Measurements from ENCODE around the gene LTA4H.

LTA4H gene

DNA sequence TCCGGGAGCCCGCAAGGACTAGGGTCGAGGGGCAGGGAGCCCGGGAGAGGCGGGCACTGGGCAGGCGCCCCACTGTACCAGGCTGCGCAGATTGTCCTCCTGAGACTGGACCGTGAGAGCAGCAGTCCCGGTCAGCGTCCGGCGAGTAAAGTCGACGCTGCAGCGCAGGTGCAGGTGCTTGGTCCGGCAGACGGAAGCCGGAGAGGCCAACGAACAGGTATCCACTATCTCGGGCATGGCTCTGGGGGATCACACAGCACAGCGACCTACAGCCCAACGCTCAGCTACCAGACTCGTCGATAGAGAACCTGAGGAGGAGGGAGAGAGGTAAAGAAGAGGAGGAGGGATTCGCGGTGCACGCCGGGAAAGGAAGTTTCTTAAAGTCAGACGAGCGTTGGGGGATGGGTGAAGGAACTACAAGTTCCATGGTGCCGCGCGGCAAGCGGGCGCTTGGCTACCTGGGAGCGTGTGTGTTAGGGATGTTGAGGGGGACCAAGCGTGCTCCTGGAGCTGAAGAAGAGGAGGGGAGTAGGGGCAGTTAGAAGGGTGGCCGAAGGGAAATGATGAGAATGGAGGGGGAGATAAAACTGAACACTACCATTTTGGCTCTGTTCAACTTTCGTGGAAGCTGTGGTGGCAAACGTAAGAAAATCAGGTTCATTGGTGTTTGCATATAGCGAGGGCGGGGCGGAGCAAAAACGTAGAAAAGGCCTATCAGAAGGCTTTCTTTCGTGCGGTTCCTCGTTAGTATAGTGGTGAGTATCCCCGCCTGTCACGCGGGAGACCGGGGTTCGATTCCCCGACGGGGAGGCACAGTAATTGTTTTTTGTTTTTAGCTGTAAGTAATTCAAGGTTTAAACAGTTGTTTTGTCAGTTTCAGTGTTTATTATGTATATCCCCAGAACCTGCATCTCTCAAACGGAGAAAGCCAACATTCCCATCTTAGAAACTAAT is at the start of gene LTA4H:
TSS of gene LTA4H (minus strand) at position 305 of the 954 bp plus-strand sequence. CDS start at position 237, 68 bp downstream.
- H3K4me3 ChIP-seq, result peak within 1 kb of the TSS; percentile 62
- DNase-seq (ENCODE audit: low spot score in 2 of 2), result peak; percentile 98 to 99
- H3K9me3 ChIP-seq, result no peaks in the 10 kb centered on the region
- peaks cover 3% of the 10 kb centered on the region; the same call in 1 of the 2 replicates for H3K27me3 ChIP-seq (ENCODE audit: low read depth)
- H3K4me1 ChIP-seq, result peaks cover 8% of the 10 kb centered on the region
- H3K36me3 ChIP-seq (replicated peaks), result no peaks in the 10 kb centered on the region
- in situ Hi-C loops (cut with MboI; ENCODE audit: low sequenced_read_pairs), result no loop called here

- no peaks in the 10 kb centered on the region for H3K36me3 ChIP-seq (replicated peaks)
- no peaks in the 10 kb centered on the region for H3K27me3 ChIP-seq (ENCODE audit: low read depth)
- H3K4me3 ChIP-seq, result no peak overlapping the region
- DNase-seq (ENCODE audit: low spot score in 2 of 2), result no peak
- H3K4me1 ChIP-seq, result no peaks in the 10 kb centered on the region
- in situ Hi-C loops (cut with MboI; ENCODE audit: low sequenced_read_pairs), result no loop called here
- H3K9me3 ChIP-seq, result no peaks in the 10 kb centered on the region
Measured at GRCh38 chr12:96084624-96085023, 49.2 kb upstream of the LTA4H start.

- Histone ChIP-seq H3K4me3 (no peak overlapping the region), H3K9me3 (no peaks in the 10 kb centered on the region), H3K27me3 (ENCODE audit: low read depth) (no peaks in the 10 kb centered on the region), H3K36me3 (replicated peaks) (no peaks in the 10 kb centered on the region), H3K4me1 (no peaks in the 10 kb centered on the region)
- in situ Hi-C loops (cut with MboI; ENCODE audit: low sequenced_read_pairs), result no loop called here
- no peak for DNase-seq (ENCODE audit: low spot score in 2 of 2)
Measured at GRCh38 chr12:96083020-96083719, 47.8 kb upstream of the LTA4H start.

- Histone ChIP-seq H3K27me3 (ENCODE audit: low read depth) (no peaks in the 10 kb centered on the region), H3K36me3 (replicated peaks) (no peaks in the 10 kb centered on the region), H3K4me1 (no peaks in the 10 kb centered on the region), H3K9me3 (no peaks in the 10 kb centered on the region), H3K4me3 (no peak overlapping the region)
- in situ Hi-C loops (cut with MboI; ENCODE audit: low sequenced_read_pairs), result no loop called here
- DNase-seq (ENCODE audit: low spot score in 2 of 2), result no peak
Measured at GRCh38 chr12:96081596-96081995, 46.2 kb upstream of the LTA4H start.

- DNase-seq (ENCODE audit: low spot score in 2 of 2), result no peak
- H3K36me3 ChIP-seq (replicated peaks), result no peaks in the 10 kb centered on the region
- in situ Hi-C loops (cut with MboI; ENCODE audit: low sequenced_read_pairs), result no loop called here
- no peaks in the 10 kb centered on the region for H3K9me3 ChIP-seq
- H3K27me3 ChIP-seq (ENCODE audit: low read depth), result peaks cover 2% of the 10 kb centered on the region
- no peak overlapping the region for H3K4me3 ChIP-seq
- no peaks in the 10 kb centered on the region for H3K4me1 ChIP-seq
Measured at GRCh38 chr12:96078231-96079135, 43.1 kb upstream of the LTA4H start.

DNA sequence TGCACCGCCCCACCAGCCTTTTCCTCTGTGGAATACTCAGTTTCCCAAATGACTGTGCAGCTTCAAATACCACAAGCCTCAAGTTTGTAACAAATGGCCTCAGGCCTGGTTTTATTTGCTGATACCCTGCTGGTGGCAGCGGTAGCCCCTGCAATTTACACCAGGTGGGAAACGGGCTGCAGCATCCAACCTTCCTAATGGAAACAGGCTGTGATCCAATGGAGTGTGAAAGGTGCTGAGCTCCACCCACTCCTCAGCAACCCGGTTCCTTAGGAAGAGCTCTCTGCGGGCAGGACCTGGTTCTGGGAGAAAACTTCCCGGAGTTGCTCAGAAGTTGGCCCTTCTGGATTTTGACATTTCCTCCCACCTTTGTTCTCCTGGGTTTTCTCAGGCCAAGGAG is 41.7 kb upstream of the LTA4H start:
- no peak overlapping the region for H3K4me3 ChIP-seq
- no peak for DNase-seq (ENCODE audit: low spot score in 2 of 2)
- no peaks in the 10 kb centered on the region for H3K4me1 ChIP-seq
- in situ Hi-C loops (cut with MboI; ENCODE audit: low sequenced_read_pairs), result no loop called here
- no peaks in the 10 kb centered on the region for H3K9me3 ChIP-seq
- H3K27me3 ChIP-seq (ENCODE audit: low read depth), result peaks cover 2% of the 10 kb centered on the region
- H3K36me3 ChIP-seq (replicated peaks), result no peaks in the 10 kb centered on the region

DNA sequence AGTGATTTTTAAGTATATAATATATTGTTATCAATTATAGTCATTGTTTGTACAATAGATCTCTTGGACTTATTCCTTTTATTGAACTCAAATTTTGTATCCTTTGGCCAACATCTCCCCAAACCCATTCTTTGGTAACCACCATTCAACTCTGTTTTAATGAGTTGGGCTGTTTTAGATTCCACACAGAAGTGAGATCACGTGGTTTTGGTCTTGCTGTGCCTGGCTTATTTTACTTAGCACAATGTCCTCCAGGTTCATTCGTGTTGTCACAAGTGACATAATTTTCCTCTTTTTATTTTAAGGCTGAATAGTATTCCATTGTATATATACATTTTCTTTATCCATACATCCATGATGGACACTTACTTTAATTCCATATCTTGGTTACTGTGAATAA is 40.2 kb upstream of the LTA4H start:
- in situ Hi-C loops (cut with MboI; ENCODE audit: low sequenced_read_pairs), result no loop called here
- no peaks in the 10 kb centered on the region for H3K36me3 ChIP-seq (replicated peaks)

DNA sequence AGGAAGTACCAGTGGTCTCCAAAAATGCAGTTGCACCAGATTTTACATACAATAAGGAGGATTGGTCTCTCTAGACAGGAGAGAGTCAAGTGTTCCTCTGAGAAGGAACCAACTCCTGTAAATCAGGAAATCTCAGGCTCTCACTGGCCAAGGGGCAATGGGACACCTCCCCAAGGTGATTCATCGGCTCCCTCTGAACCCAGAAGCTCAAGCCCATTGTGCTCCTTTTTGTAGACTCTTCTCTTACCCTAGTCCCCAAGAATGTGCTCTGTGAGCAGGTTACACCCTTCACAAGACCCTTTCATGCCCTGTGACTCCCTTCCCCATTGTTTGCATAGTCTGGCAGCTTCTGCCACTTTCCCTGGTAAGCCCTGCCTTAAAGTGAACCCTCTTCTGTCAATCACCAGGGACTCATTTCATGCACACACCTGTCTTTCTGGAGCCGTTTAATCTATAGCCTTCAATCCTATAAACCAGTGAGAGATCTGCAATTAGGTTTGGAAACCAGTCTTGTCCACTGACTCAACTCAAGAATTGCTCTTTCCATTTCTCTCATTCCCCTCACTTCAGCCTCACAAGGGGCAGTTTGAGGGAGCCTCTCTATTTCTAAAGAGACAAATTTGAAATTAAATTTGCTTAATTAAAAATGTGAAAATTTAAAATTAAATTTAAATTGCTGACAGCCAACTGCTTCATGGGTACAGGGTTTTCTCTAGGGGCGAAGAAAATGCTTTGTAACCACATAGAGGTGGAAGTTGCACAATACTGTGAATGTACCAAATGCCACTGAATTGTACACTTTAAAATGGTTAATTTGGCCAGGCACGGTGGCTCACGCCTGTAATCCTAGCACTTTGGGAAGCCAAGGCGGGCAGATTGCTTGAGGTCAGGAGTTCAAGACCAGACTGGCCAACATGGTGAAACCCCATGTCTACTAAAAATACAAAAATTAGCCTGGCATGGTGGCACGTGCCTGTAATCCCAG is 38.3 kb upstream of the LTA4H start:
- H3K9me3 ChIP-seq, result no peaks in the 10 kb centered on the region
- no peak for DNase-seq (ENCODE audit: low spot score in 2 of 2)
- H3K4me1 ChIP-seq, result peaks cover 2% of the 10 kb centered on the region; the same call in 1 of the 2 replicates
- H3K36me3 ChIP-seq (replicated peaks), result no peaks in the 10 kb centered on the region
- H3K4me3 ChIP-seq, result no peak overlapping the region
- in situ Hi-C loops (cut with MboI; ENCODE audit: low sequenced_read_pairs), result no loop called here
- H3K27me3 ChIP-seq (ENCODE audit: low read depth), result peaks cover 2% of the 10 kb centered on the region

More for the DNA sequence above, 40.2 kb upstream of the LTA4H start:
- no peak for DNase-seq (ENCODE audit: low spot score in 2 of 2)
- H3K4me3 ChIP-seq, result no peak overlapping the region
- no peaks in the 10 kb centered on the region for H3K9me3 ChIP-seq
- H3K27me3 ChIP-seq (ENCODE audit: low read depth), result peaks cover 2% of the 10 kb centered on the region
- H3K4me1 ChIP-seq, result peaks cover 2% of the 10 kb centered on the region; the same call in 1 of the 2 replicates

DNA sequence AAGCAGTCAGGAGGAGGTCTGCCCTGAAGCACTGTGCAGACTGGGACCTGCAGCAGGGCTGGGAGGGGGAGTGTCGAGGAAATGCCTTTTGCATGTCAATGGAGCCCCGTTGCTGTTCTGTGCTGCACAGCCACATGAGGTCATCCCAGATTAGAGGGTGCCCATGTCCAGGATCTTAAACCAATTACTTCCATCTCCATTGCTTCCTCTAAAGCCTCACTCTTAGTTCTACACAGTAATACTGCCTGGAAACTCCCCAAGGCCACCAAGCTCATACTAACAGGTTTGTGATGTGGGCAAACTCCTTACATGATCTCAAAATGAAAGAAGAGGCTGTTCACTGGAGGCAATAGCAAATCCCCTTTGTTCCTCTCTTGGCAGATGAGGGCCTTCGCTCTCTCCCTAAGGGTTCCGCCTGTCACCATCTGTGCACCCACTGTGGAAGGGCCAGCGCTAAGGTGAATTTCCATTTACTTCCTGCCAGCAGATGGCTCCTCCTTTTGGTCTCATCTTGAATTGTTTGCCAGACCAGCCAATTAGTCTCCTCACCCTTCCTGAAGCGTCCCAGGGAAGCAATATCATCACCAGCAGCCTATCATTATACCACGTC is 35.4 kb upstream of the LTA4H start:
- DNase-seq (ENCODE audit: low spot score in 2 of 2), result peak; percentile 61 to 72
- H3K9me3 ChIP-seq, result no peaks in the 10 kb centered on the region
- in situ Hi-C loops (cut with MboI; ENCODE audit: low sequenced_read_pairs), result no loop called here

GRCh38 chr12:96069511-96070231 is 34.3 kb upstream of the LTA4H start:
- in situ Hi-C loops (cut with MboI; ENCODE audit: low sequenced_read_pairs), result no loop called here
- Histone ChIP-seq H3K9me3 (no peaks in the 10 kb centered on the region), H3K27me3 (ENCODE audit: low read depth) (no peaks in the 10 kb centered on the region; the same call in 1 of the 2 replicates), H3K36me3 (replicated peaks) (no peaks in the 10 kb centered on the region), H3K4me1 (peaks cover 2% of the 10 kb centered on the region; the same call in 1 of the 2 replicates), H3K4me3 (no peak overlapping the region)
- no peak for DNase-seq (ENCODE audit: low spot score in 2 of 2)

More for the DNA sequence above, 35.4 kb upstream of the LTA4H start:
- Histone ChIP-seq H3K36me3 (replicated peaks) (no peaks in the 10 kb centered on the region), H3K4me3 (no peak overlapping the region), H3K4me1 (peaks cover 2% of the 10 kb centered on the region; the same call in 1 of the 2 replicates), H3K27me3 (ENCODE audit: low read depth) (peaks cover 2% of the 10 kb centered on the region)

GRCh38 chr12:96068636-96069035 is 33.2 kb upstream of the LTA4H start:
- no peaks in the 10 kb centered on the region for H3K9me3 ChIP-seq
- H3K27me3 ChIP-seq (ENCODE audit: low read depth), result no peaks in the 10 kb centered on the region; the same call in 1 of the 2 replicates
- no peaks in the 10 kb centered on the region for H3K36me3 ChIP-seq (replicated peaks)
- no peak for DNase-seq (ENCODE audit: low spot score in 2 of 2)
- H3K4me1 ChIP-seq, result peaks cover 2% of the 10 kb centered on the region; the same call in 1 of the 2 replicates
- H3K4me3 ChIP-seq, result no peak overlapping the region
- in situ Hi-C loops (cut with MboI; ENCODE audit: low sequenced_read_pairs), result no loop called here
